Measurements from ENCODE around the gene LRRIQ4.

LRRIQ4 gene

DNA sequence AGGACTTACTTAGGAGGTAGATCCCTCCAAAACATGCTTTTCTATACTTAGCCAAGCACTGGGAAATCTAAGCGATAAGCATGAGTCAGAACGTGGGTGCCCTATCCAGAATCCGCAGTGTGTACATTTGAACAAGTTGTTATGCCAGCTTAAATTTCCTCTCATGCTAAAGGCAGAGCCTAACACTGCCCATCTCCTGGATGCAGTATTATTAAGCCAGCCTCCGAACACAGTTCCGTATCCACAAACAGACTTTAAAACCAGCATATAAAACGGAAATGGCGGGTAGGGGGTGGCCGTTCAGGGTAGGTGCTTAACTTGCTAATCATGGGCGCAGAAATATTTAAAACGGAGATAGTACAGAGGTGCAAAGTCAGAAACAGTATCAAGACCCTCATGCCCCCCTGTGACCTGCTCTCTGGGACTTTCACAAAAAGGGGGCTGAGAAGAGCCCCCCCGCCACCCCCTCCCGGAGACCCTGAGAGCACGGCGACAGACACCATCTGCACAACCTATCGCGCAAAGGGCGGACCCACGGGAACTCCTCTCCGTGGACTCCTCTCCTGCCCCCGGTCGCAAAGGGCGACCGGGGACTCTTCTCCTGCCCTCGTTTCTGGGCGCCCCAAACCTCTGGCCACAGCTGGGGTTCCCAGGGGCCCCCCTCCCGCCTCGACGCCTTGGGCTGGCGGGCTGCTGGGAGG, 889 bp upstream of the LRRIQ4 start:
- peak overlapping the region; percentile 94 for H2AFZ ChIP-seq (ENCODE audit: low read depth)
- peak overlapping the region; percentile 82 for H3K4me2 ChIP-seq
- no peaks in the 10 kb centered on the region for H4K20me1 ChIP-seq (ENCODE audit: insufficient read depth)
- no peaks in the 10 kb centered on the region for H3K36me3 ChIP-seq (ENCODE audit: insufficient read depth)
- H3K27ac ChIP-seq = no peak overlapping the region
- H3K4me1 ChIP-seq (ENCODE audit: low read depth, poor library complexity, severe bottlenecking) = peaks cover 12% of the 10 kb centered on the region
- H3K9ac ChIP-seq = 0 out of 2 replicates have a peak overlapping the region, but pooled peaks have one; percentile 39
- no peaks in the 10 kb centered on the region for H3K27me3 ChIP-seq (ENCODE audit: insufficient read depth, low read depth)
- H3K4me3 ChIP-seq (IDR thresholded peaks at IDR 0.05; ENCODE audit: insufficient read depth, low read depth, low read length) = no peak overlapping the region
- TF ChIP-seq, protein P1, sequence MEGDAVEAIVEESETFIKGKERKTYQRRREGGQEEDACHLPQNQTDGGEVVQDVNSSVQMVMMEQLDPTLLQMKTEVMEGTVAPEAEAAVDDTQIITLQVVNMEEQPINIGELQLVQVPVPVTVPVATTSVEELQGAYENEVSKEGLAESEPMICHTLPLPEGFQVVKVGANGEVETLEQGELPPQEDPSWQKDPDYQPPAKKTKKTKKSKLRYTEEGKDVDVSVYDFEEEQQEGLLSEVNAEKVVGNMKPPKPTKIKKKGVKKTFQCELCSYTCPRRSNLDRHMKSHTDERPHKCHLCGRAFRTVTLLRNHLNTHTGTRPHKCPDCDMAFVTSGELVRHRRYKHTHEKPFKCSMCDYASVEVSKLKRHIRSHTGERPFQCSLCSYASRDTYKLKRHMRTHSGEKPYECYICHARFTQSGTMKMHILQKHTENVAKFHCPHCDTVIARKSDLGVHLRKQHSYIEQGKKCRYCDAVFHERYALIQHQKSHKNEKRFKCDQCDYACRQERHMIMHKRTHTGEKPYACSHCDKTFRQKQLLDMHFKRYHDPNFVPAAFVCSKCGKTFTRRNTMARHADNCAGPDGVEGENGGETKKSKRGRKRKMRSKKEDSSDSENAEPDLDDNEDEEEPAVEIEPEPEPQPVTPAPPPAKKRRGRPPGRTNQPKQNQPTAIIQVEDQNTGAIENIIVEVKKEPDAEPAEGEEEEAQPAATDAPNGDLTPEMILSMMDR (conservative IDR thresholded peaks at IDR 0.05; ENCODE audit: low read depth, low read length) = no peak
- H3K79me2 ChIP-seq (ENCODE audit: insufficient read depth, low read depth) = no peaks in the 10 kb centered on the region

DNA sequence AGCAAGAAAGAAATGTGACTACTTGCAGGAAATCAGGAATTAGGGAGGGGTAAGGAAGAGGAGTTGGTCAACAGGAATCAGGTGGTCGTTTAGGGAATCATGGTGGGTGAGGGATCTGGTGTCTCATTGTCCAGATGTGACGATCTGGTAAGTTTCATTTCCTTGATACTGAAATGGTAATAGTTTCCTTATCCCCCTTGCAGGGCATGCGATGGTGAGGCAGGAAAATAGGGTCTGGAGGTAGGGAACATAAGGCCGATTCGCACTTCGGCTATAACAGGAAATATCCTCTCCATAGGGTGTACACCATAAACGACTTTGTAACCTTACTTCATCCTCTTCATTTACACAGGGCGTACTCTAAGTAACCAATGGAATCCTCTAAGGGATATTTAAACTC, 608 bp downstream of the LRRIQ4 start:
- H2AFZ ChIP-seq (ENCODE audit: low read depth) = peak overlapping the region; percentile 94
- H3K4me1 ChIP-seq (ENCODE audit: low read depth, poor library complexity, severe bottlenecking) = peaks cover 12% of the 10 kb centered on the region
- no peaks in the 10 kb centered on the region for H3K79me2 ChIP-seq (ENCODE audit: insufficient read depth, low read depth)
- peak overlapping the region; percentile 39; the same call in 1 of the 2 replicates for H3K9ac ChIP-seq
- TF ChIP-seq, protein P1 (conservative IDR thresholded peaks at IDR 0.05; ENCODE audit: low read depth, low read length) = no peak
- peak overlapping the region; percentile 36; the same call in 1 of the 2 replicates for H3K27ac ChIP-seq
- peak overlapping the region; percentile 82 for H3K4me2 ChIP-seq
- H3K36me3 ChIP-seq (ENCODE audit: insufficient read depth) = no peaks in the 10 kb centered on the region
- no peaks in the 10 kb centered on the region for H3K27me3 ChIP-seq (ENCODE audit: insufficient read depth, low read depth)
- peak overlapping the region; percentile 73 for H3K4me3 ChIP-seq (IDR thresholded peaks at IDR 0.05; ENCODE audit: insufficient read depth, low read depth, low read length)
- no peaks in the 10 kb centered on the region for H4K20me1 ChIP-seq (ENCODE audit: insufficient read depth)

DNA sequence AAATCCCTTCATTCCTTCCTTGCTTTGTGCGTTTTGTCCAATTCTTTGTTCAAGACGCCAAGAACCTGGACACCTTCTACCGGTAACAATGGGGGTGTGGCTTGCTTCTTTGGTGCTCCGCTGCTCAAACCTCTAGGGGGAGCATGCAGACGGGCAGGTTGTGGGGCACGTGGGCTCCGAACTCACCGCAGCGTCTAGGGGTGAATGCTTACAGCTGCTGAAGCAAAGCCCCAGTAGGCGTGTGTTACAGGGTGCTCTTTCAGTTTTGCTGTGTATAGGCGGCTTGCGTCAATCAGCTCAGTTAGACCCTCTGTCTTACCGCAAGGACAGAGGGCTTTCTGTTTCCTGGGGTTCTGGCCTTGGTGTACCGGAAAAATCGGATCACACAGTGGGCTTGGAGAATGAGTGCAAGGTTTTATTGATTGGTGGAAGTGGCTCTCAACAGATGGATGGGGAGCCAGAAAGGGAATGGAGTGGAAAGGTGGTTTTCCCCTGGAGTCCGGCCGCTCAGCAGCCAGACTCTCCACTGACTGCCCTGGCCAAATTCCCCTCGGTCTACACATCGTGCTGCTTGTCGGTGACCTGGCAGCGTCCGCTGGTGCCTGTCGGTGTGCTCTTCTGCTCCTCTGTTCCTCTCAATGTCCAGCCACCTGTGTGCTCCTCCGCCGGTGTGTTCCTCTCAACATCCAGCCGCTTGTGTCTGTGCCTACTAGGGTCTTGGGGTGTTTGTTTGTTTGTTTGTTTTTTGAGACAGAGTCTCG, 1.3 kb downstream of the LRRIQ4 start:
- peak overlapping the region; percentile 73 for H3K4me3 ChIP-seq (IDR thresholded peaks at IDR 0.05; ENCODE audit: insufficient read depth, low read depth, low read length)
- H2AFZ ChIP-seq (ENCODE audit: low read depth) = peak overlapping the region; percentile 94
- H3K4me1 ChIP-seq (ENCODE audit: low read depth, poor library complexity, severe bottlenecking) = peaks cover 12% of the 10 kb centered on the region
- H3K4me2 ChIP-seq = peak overlapping the region; percentile 82
- H3K9ac ChIP-seq = peak overlapping the region; percentile 39; the same call in 1 of the 2 replicates
- TF ChIP-seq, protein P1 (conservative IDR thresholded peaks at IDR 0.05; ENCODE audit: low read depth, low read length) = peak; percentile 79
- H4K20me1 ChIP-seq (ENCODE audit: insufficient read depth) = no peaks in the 10 kb centered on the region
- no peaks in the 10 kb centered on the region for H3K36me3 ChIP-seq (ENCODE audit: insufficient read depth)
- H3K27me3 ChIP-seq (ENCODE audit: insufficient read depth, low read depth) = no peaks in the 10 kb centered on the region
- H3K27ac ChIP-seq = no peak overlapping the region
- H3K79me2 ChIP-seq (ENCODE audit: insufficient read depth, low read depth) = no peaks in the 10 kb centered on the region

DNA sequence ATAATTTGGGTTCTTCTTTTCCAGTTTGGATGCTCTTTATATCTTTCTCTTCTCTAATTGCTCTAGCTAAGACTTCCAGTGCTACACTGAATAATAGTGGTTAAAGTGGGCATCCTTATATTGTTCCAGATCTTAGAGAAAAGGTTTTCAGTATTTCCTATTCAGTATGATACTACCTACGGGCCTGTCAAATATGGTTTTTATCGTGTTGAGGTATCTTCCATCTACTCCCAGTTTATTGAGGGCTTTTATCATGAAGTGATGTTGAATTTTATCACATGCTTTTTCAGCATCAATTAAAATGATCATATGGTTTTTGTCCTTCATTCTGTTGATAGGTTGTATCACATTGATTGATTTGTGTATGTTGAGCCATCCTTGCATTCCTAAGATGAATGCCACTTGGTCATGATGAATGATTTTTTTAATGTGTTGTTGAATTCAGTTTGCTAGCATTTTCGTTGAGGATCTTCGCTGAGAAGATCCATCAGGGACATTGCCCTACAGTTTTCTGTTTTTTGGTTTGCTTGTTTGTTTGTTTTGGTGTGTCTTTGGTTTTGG, 3.0 kb downstream of the LRRIQ4 start:
- no peaks in the 10 kb centered on the region for H3K79me2 ChIP-seq (ENCODE audit: insufficient read depth, low read depth)
- peaks cover 12% of the 10 kb centered on the region for H3K4me1 ChIP-seq (ENCODE audit: low read depth, poor library complexity, severe bottlenecking)
- no peaks in the 10 kb centered on the region for H4K20me1 ChIP-seq (ENCODE audit: insufficient read depth)
- H2AFZ ChIP-seq (ENCODE audit: low read depth) = no peak overlapping the region
- TF ChIP-seq, protein P1 (conservative IDR thresholded peaks at IDR 0.05; ENCODE audit: low read depth, low read length) = no peak
- H3K27ac ChIP-seq = no peak overlapping the region
- H3K4me3 ChIP-seq (IDR thresholded peaks at IDR 0.05; ENCODE audit: insufficient read depth, low read depth, low read length) = no peak overlapping the region
- no peak overlapping the region for H3K4me2 ChIP-seq
- H3K9ac ChIP-seq = no peak overlapping the region
- H3K36me3 ChIP-seq (ENCODE audit: insufficient read depth) = no peaks in the 10 kb centered on the region
- no peaks in the 10 kb centered on the region for H3K27me3 ChIP-seq (ENCODE audit: insufficient read depth, low read depth)
